GM23338 (cell line): Measurements from ENCODE around the gene TMEM119. TPM values are rescaled to one million over a fixed set of nuclear protein-coding genes. Genes with fewer than 3 reads are reported as not detected.

Experiments
- ATAC-seq: fragments of 200-7000 bp; cut with Tn5 transposase; 3 replicates; pipeline ENCODE4 v1.9.1; 2020
- DNase-seq: peaks from one replicate; pipeline ENCODE4 v3.0.0-alpha.2; 2015; ENCODE audit warnings: low spot score
- H2AFZ ChIP-seq: fragments of 200-600 bp; sonication (generic); 2 replicates; pipeline ENCODE4 v1.8.0; 2016; ENCODE audit warnings: antibody characterized with exemption, mild to moderate bottlenecking, moderate library complexity
- H3F3A ChIP-seq: fragments of 200-600 bp; sonication (generic); replicated peaks from 2 replicates; pipeline ENCODE4 v1.8.0; 2017; ENCODE audit warnings: antibody characterized with exemption, mixed run types, low read depth
- H3K27ac ChIP-seq: fragments of 200-600 bp; sonication (generic); 2 replicates; pipeline ENCODE4 v1.6.1; 2016; ENCODE audit warnings: low read depth
- H3K27me3 ChIP-seq: fragments of 200-600 bp; sonication (generic); 2 replicates; pipeline ENCODE4 v1.8.0; 2016; ENCODE audit warnings: mild to moderate bottlenecking, mixed run types, moderate library complexity; ENCODE audit not compliant: insufficient read depth
- H3K36me3 ChIP-seq: fragments of 200-600 bp; sonication (generic); 2 replicates; pipeline ENCODE4 v1.8.0; 2016; ENCODE audit warnings: mild to moderate bottlenecking; ENCODE audit not compliant: insufficient read depth
- H3K4me1 ChIP-seq: fragments of 200-600 bp; sonication (generic); 2 replicates; pipeline ENCODE4 v1.8.0; 2016; ENCODE audit warnings: mild to moderate bottlenecking, moderate library complexity; ENCODE audit not compliant: insufficient read depth
- H3K4me2 ChIP-seq: fragments of 200-600 bp; sonication (generic); 2 replicates; pipeline ENCODE4 v1.7.1; 2017; ENCODE audit warnings: mixed run types
- H3K4me3 ChIP-seq: fragments of 200-600 bp; sonication (generic); 2 replicates; pipeline ENCODE4 v1.6.1; 2016; ENCODE audit warnings: mixed run types
- H3K79me2 ChIP-seq: fragments of 200-600 bp; sonication (generic); replicated peaks from 2 replicates; pipeline ENCODE4 v1.8.0; 2017; ENCODE audit warnings: mild to moderate bottlenecking; ENCODE audit not compliant: insufficient read depth
- H3K9me2 ChIP-seq: fragments of 200-600 bp; sonication (generic); 2 replicates; pipeline ENCODE4 v1.8.0; 2017; ENCODE audit not compliant: insufficient read depth
- H4K20me1 ChIP-seq: fragments of 200-600 bp; sonication (generic); replicated peaks from 2 replicates; pipeline ENCODE4 v1.8.0; 2017; ENCODE audit warnings: mild to moderate bottlenecking; ENCODE audit not compliant: insufficient read depth
- H3K27ac Mint-ChIP-seq: 2 replicates; pipeline ENCODE4 v1.8.0; 2020; ENCODE audit warnings: inconsistent platforms, mild to moderate bottlenecking, moderate library complexity, mixed read lengths
- H3K27me3 Mint-ChIP-seq: 3 replicates; pipeline ENCODE4 v1.8.0; 2022; ENCODE audit warnings: low read depth, mild to moderate bottlenecking, moderate library complexity, mixed read lengths, inconsistent platforms; ENCODE audit not compliant: insufficient read depth, poor library complexity
- H3K36me3 Mint-ChIP-seq: 3 replicates; pipeline ENCODE4 v1.8.0; 2021; ENCODE audit warnings: low read depth, mild to moderate bottlenecking, inconsistent platforms, moderate library complexity, mixed read lengths
- H3K4me1 Mint-ChIP-seq: 3 replicates; pipeline ENCODE4 v1.8.0; 2020; ENCODE audit warnings: mild to moderate bottlenecking, inconsistent platforms, mixed read lengths
- H3K4me3 Mint-ChIP-seq: 3 replicates; pipeline ENCODE4 v1.8.0; 2021; ENCODE audit warnings: moderate library complexity, mild to moderate bottlenecking, inconsistent platforms, mixed read lengths
- H3K9me3 Mint-ChIP-seq: 3 replicates; pipeline ENCODE4 v1.8.0; 2020; ENCODE audit warnings: moderate library complexity, mild to moderate bottlenecking, inconsistent platforms, mixed read lengths
- EZH2 ChIP-seq: fragments of 200-600 bp; sonication (generic); IDR thresholded peaks from one replicate; pipeline ENCODE4 v1.8.0; 2017; ENCODE audit warnings: antibody characterized with exemption, mild to moderate bottlenecking, low read depth; ENCODE audit not compliant: unreplicated experiment
- EZH2phosphoT487 ChIP-seq: fragments of 200-600 bp; sonication (generic); IDR thresholded peaks from one replicate; pipeline ENCODE4 v1.8.1; 2018; ENCODE audit warnings: antibody characterized with exemption; ENCODE audit not compliant: unreplicated experiment
- REST ChIP-seq: IDR thresholded peaks from one replicate; pipeline ENCODE4 v1.6.1; 2018; ENCODE audit warnings: antibody characterized with exemption; ENCODE audit not compliant: unreplicated experiment
- STAT1 ChIP-seq: IDR thresholded peaks from one replicate; pipeline ENCODE4 v1.6.1; 2016; ENCODE audit warnings: antibody characterized with exemption; ENCODE audit not compliant: unreplicated experiment
- ZNF462 ChIP-seq: fragments of 250-450 bp; sonication (Bioruptor Pico); IDR thresholded peaks from 2 replicates; pipeline ENCODE4 v1.5.0; 2020; ENCODE audit warnings: mild to moderate bottlenecking, moderate library complexity
- polyA plus RNA-seq: library from polyadenylated mRNA; unstranded; fragments of >200 nt; fragmentation: Nextera tagmentation; extraction: Ambion mirVana; gene quantifications from 2 replicates; pipeline ENCODE4 v1.2.1, GENCODE V29; 2016
- total RNA-seq: library from RNA; depleted of rRNA; stranded (reverse); fragments of >200 nt; shearing (Covaris generic); gene quantifications from 2 replicates; pipeline ENCODE4 v1.2.3, GENCODE V29; 2014
- TF ChIP-seq, protein P1 (sequence below), 2 experiments: fragments of 200-600 bp in 1 of 2; sonication (generic) in 1 of 2; conservative IDR thresholded peaks; 2 replicates each; pipeline versions ENCODE4 v1.5.1 to v1.6.1; 2016 to 2017; ENCODE audit warnings: antibody characterized with exemption in 2 of 2, low read depth in 2 of 2, mild to moderate bottlenecking in 2 of 2, moderate library complexity in 1 of 2

TMEM119 gene
- total and polyA plus RNA-seq, 2 experiments from 2014 or later = 0.06 to 0.07 TPM

DNA sequence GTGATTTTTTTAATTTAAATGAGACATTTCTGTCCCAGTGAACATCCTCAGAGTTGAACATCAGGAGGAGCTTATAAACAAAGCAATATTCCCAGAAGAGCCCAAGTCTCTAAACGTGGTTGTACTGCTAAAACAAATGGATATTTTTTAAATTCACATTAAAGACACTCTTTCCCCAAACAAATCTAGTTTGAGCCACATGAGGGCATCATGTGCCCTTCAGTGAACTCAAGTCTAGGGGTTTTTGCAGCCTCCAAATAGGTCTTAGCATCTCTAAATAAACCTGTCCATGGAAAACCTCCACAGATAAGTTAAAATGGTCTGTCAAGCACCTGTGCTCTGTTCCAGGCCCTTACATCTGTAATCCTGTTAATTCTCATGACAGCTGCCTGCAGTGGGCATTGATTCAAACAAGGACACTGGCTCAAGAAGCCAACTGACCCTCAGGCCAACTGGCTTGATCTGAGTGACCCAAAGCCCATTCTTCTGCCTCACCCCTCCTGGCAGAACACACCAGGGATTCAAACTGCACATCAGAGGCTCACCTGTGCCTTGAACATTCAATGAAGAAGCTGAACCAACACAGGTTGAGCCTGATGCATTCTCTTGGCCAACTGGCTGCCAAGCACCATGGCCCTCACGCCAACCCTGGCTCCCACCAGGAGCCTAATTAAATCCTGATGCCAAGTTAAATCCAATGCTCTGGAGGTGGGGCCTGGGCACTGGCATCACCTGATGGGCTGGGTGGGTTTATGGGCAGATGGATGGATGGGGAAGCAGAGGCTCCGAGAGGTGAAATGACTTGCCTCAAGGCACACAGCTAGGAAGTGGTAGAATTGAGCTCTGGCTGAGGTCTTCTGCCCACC lies 26.9 kb downstream of the TMEM119 start:
- Histone ChIP-seq H2AFZ (no peak overlapping the region), H3K4me2 (no peak overlapping the region), H3K79me2 (no peaks in the 10 kb centered on the region), H3K4me1 (no peaks in the 10 kb centered on the region), H3K4me3 (no peak overlapping the region), H3K27ac (no peak overlapping the region), H3K27me3 (no peaks in the 10 kb centered on the region), H3F3A (0 out of 2 replicates have a peak, but pooled peaks cover 3% of the 10 kb centered on the region), H3K9me2 (no peaks in the 10 kb centered on the region), H3K36me3 (peaks cover 32% of the 10 kb centered on the region), H4K20me1 (no peaks in the 10 kb centered on the region)
- ATAC-seq (peak; percentile 62), DNase-seq (peak; percentile 57)
- H3K4me3 Mint-ChIP-seq = no peak overlapping the region
- no peaks in the 10 kb centered on the region for H3K9me3 Mint-ChIP-seq
- H3K27me3 Mint-ChIP-seq = no peaks in the 10 kb centered on the region
- no peaks in the 10 kb centered on the region for H3K4me1 Mint-ChIP-seq
- H3K27ac Mint-ChIP-seq = no peak overlapping the region
- H3K36me3 Mint-ChIP-seq = peaks cover 29% of the 10 kb centered on the region
- TF ChIP-seq EZH2phosphoT487 = no peak
- TF ChIP-seq, protein P1, sequence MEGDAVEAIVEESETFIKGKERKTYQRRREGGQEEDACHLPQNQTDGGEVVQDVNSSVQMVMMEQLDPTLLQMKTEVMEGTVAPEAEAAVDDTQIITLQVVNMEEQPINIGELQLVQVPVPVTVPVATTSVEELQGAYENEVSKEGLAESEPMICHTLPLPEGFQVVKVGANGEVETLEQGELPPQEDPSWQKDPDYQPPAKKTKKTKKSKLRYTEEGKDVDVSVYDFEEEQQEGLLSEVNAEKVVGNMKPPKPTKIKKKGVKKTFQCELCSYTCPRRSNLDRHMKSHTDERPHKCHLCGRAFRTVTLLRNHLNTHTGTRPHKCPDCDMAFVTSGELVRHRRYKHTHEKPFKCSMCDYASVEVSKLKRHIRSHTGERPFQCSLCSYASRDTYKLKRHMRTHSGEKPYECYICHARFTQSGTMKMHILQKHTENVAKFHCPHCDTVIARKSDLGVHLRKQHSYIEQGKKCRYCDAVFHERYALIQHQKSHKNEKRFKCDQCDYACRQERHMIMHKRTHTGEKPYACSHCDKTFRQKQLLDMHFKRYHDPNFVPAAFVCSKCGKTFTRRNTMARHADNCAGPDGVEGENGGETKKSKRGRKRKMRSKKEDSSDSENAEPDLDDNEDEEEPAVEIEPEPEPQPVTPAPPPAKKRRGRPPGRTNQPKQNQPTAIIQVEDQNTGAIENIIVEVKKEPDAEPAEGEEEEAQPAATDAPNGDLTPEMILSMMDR (conservative IDR thresholded peaks at IDR 0.05; ENCODE audit: low read depth in 2 of 2) = peak; percentile 53 to 69
- TF ChIP-seq EZH2 = no peak

GRCh38 chr12:108568338-108569154 lies 29.3 kb downstream of the TMEM119 start:
- Mint-ChIP-seq H3K27ac (no peak overlapping the region), H3K9me3 (no peaks in the 10 kb centered on the region), H3K36me3 (peaks cover 53% of the 10 kb centered on the region), H3K27me3 (no peaks in the 10 kb centered on the region), H3K4me3 (no peak overlapping the region), H3K4me1 (no peaks in the 10 kb centered on the region)
- no peak for ATAC-seq
- no peaks in the 10 kb centered on the region for H3K9me2 ChIP-seq
- H3K36me3 ChIP-seq = peaks cover 50% of the 10 kb centered on the region
- no peak overlapping the region for H3K27ac ChIP-seq
- no peak for DNase-seq
- no peak overlapping the region for H3K4me3 ChIP-seq
- peaks cover 10% of the 10 kb centered on the region for H3K79me2 ChIP-seq
- peaks cover 7% of the 10 kb centered on the region; the same call in 1 of the 2 replicates for H4K20me1 ChIP-seq
- H3K4me2 ChIP-seq = no peak overlapping the region
- H3K4me1 ChIP-seq = no peaks in the 10 kb centered on the region
- no peaks in the 10 kb centered on the region for H3K27me3 ChIP-seq
- H3F3A ChIP-seq = peaks cover 8% of the 10 kb centered on the region; the same call in 1 of the 2 replicates
- H2AFZ ChIP-seq = no peak overlapping the region
- no peak for TF ChIP-seq EZH2phosphoT487
- TF ChIP-seq STAT1 = no peak
- TF ChIP-seq ZNF462 (CRISPR knock-in tag) = no peak
- TF ChIP-seq REST = no peak
